HepG2 (cell line): ENCODE data around the gene MTHFD2L.

Experiments used
- NCOA2 ChIP-seq: sonication (generic); formaldehyde crosslinking; IDR thresholded peaks from 2 replicates; pipeline ENCODE4 v1.8.0; 2022; ENCODE audit warnings: inconsistent platforms
- POLR2A ChIP-seq, 2 experiments: IDR thresholded peaks; 2 replicates each; pipeline ENCODE4 v1.6.1; 2011; ENCODE audit warnings: low read depth in 2 of 2, low read length in 2 of 2, mild to moderate bottlenecking in 1 of 2, moderate library complexity in 1 of 2; ENCODE audit not compliant: insufficient read depth in 1 of 2
- POLR2AphosphoS5 ChIP-seq: IDR thresholded peaks from 2 replicates; pipeline ENCODE4 v1.6.1; 2012; ENCODE audit warnings: low read depth, low read length
- RELA ChIP-seq: sonication (generic); formaldehyde crosslinking; IDR thresholded peaks from 2 replicates; pipeline ENCODE4 v1.4.0; 2020; ENCODE audit warnings: missing genetic modification reagents

DNA sequence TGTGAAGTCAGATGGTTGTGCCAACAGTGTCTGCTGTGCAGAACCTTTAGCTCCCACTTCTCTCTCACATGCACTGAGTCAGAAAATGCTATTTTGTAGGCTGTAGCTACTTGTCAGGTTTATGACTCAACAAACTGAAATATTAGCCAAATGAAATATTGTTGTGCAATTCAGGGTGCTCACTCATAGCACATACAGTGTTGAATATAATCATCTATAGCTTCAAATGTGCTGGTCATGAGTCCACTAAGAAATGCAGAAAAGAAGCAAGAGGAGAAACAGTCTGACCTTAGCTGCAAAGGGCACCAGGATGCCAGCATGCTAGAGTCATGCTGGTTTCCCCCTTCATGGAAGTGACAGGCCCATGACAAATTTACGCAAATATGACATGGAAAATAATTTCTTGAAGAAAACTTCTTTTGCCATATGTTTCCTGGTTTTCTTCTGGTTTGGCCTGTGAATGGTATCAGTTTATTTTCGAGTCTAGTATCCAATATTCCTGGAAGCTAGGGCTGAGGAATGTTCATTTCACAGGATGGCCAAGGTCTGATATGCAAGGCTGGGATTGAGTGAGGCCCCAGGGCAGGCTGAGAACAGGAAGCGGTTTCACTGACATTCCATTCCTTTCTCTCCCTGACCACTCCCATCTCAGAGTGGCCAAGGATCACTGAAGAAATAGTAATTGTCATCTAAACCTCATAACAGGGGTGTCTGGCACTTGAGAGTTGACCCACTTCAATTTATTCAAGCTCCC, 48.6 kb upstream of the MTHFD2L start:
- TF ChIP-seq POLR2AphosphoS5 (no peak), POLR2A (IDR thresholded peaks at IDR 0.05; ENCODE audit: insufficient read depth in 1 of 2, low read depth in 2 of 2, low read length in 2 of 2) (no peak), NCOA2 (CRISPR knock-in tag) (no peak), RELA (CRISPR knock-in tag) (no peak)
